ENCODE data around the gene MTERF4.

Gene MTERF4

GRCh38 chr2:241088376-241088775 lies 13.7 kb downstream of the MTERF4 start:
- no peak for DNase-seq

GRCh38 chr2:241087420-241088268 lies 14.4 kb downstream of the MTERF4 start:
- DNase-seq: no peak

GRCh38 chr2:241084856-241085444 lies 17.1 kb downstream of the MTERF4 start:
- no peak for DNase-seq

- DNase-seq: no peak
Measured at GRCh38 chr2:241083091-241083415, 19.0 kb downstream of the MTERF4 start.

GRCh38 chr2:241082341-241083090 lies 19.6 kb downstream of the MTERF4 start:
- DNase-seq: no peak

GRCh38 chr2:241081643-241082340 lies 20.3 kb downstream of the MTERF4 start:
- no peak for DNase-seq

- DNase-seq: no peak
Measured at GRCh38 chr2:241081190-241081642, 20.9 kb downstream of the MTERF4 start.

- no peak for DNase-seq
Measured at GRCh38 chr2:241080405-241081189, 21.5 kb downstream of the MTERF4 start.

GRCh38 chr2:241074901-241075540 lies 27.1 kb downstream of the MTERF4 start:
- DNase-seq: no peak

- no peak for DNase-seq
Measured at GRCh38 chr2:241074065-241074818, 27.8 kb downstream of the MTERF4 start.

- no peak for DNase-seq
Measured at GRCh38 chr2:241073166-241074064, 28.7 kb downstream of the MTERF4 start.

GRCh38 chr2:241072553-241073165 lies 29.4 kb downstream of the MTERF4 start:
- no peak for DNase-seq

- no peak for DNase-seq
Measured at GRCh38 chr2:241072151-241072550, 29.9 kb downstream of the MTERF4 start.

- no peak for DNase-seq
Measured at GRCh38 chr2:241071677-241072111, 30.4 kb downstream of the MTERF4 start.

GRCh38 chr2:241070811-241071676 lies 31.0 kb downstream of the MTERF4 start:
- no peak for DNase-seq

GRCh38 chr2:241070361-241070760 lies 31.7 kb downstream of the MTERF4 start:
- DNase-seq: no peak

GRCh38 chr2:241069821-241070281 lies 32.2 kb downstream of the MTERF4 start:
- no peak for DNase-seq
